GM23248 (cell line): ENCODE data around the gene PHLDB2. TPM values are rescaled to one million over a fixed set of nuclear protein-coding genes. Genes with fewer than 3 reads are reported as not detected.

Source experiments
- DNase-seq: peaks from one replicate; pipeline ENCODE4 v3.0.0-alpha.2; 2015
- H2AFZ ChIP-seq: fragments of 200-600 bp; sonication (generic); 2 replicates; pipeline ENCODE4 v1.6.1; 2016; ENCODE audit warnings: antibody characterized with exemption
- H3F3A ChIP-seq: fragments of 200-600 bp; sonication (generic); 2 replicates; pipeline ENCODE4 v1.6.1; 2016; ENCODE audit warnings: mild to moderate bottlenecking, antibody characterized with exemption, mixed run types; ENCODE audit not compliant: insufficient read depth
- H3K27ac ChIP-seq: fragments of 200-600 bp; sonication (generic); 2 replicates; pipeline ENCODE4 v1.5.1; 2016; ENCODE audit warnings: mild to moderate bottlenecking
- H3K27me3 ChIP-seq: fragments of 200-600 bp; sonication (generic); replicated peaks from 2 replicates; pipeline ENCODE4 v1.6.1; 2016; ENCODE audit warnings: mild to moderate bottlenecking; ENCODE audit not compliant: insufficient read depth
- H3K36me3 ChIP-seq: fragments of 200-600 bp; sonication (generic); 2 replicates; pipeline ENCODE4 v1.6.1; 2016; ENCODE audit warnings: low read depth, mild to moderate bottlenecking
- H3K4me1 ChIP-seq: fragments of 200-600 bp; sonication (generic); 2 replicates; pipeline ENCODE4 v1.6.1; 2016; ENCODE audit warnings: mild to moderate bottlenecking; ENCODE audit not compliant: insufficient read depth
- H3K4me2 ChIP-seq: fragments of 200-600 bp; sonication (generic); one replicate; pipeline ENCODE4 v1.6.1; 2016; ENCODE audit warnings: mild to moderate bottlenecking; ENCODE audit not compliant: unreplicated experiment
- H3K4me3 ChIP-seq: fragments of 200-600 bp; sonication (generic); 2 replicates; pipeline ENCODE4 v1.5.1; 2016; ENCODE audit warnings: mild to moderate bottlenecking
- H3K79me2 ChIP-seq: fragments of 200-600 bp; sonication (generic); 2 replicates; pipeline ENCODE4 v1.6.1; 2016; ENCODE audit warnings: mild to moderate bottlenecking; ENCODE audit not compliant: insufficient read depth
- H3K9ac ChIP-seq: fragments of 200-600 bp; sonication (generic); 2 replicates; pipeline ENCODE4 v1.6.1; 2016; ENCODE audit warnings: mild to moderate bottlenecking
- H3K9me2 ChIP-seq: fragments of 200-600 bp; sonication (generic); 2 replicates; pipeline ENCODE4 v1.6.1; 2016; ENCODE audit warnings: mixed run types, mild to moderate bottlenecking, moderate library complexity; ENCODE audit not compliant: insufficient read depth
- H3K9me3 ChIP-seq: fragments of 200-600 bp; sonication (generic); one replicate; pipeline ENCODE4 v1.6.1; 2017; ENCODE audit warnings: low read depth
- H4K20me1 ChIP-seq: fragments of 200-600 bp; sonication (generic); 2 replicates; pipeline ENCODE4 v1.6.0; 2016; ENCODE audit not compliant: insufficient read depth
- EZH2 ChIP-seq: fragments of 200-600 bp; sonication (generic); IDR thresholded peaks from 2 replicates; pipeline ENCODE4 v1.6.1; 2018; ENCODE audit warnings: antibody characterized with exemption, mild to moderate bottlenecking; ENCODE audit not compliant: insufficient read depth, poor library complexity, severe bottlenecking
- EZH2phosphoT487 ChIP-seq: fragments of 200-600 bp; sonication (generic); IDR thresholded peaks from 2 replicates; pipeline ENCODE4 v1.6.1; 2018; ENCODE audit warnings: antibody characterized with exemption, moderate library complexity, mild to moderate bottlenecking, low read depth; ENCODE audit not compliant: insufficient read depth
- WGBS, 2 experiments: methylation state at CpG; one replicate each; pipeline ENCODE4 v1.1.6; 2015 to 2017; ENCODE audit warnings: low lambda C conversion rate in 2 of 2, low coverage in 1 of 2; ENCODE audit errors: missing lambda C conversion rate in 2 of 2; 5-methylcytosine and 5-hydroxymethylcytosine counted together
- in situ Hi-C: fragments of 300-500 bp; cut with MboI; formaldehyde crosslinking; loops from 2 replicates; pipeline ENCODE4 v1.15.0; 2020
- polyA plus RNA-seq: library from polyadenylated mRNA; unstranded; fragments of >200 nt; fragmentation: Nextera tagmentation; extraction: Ambion mirVana; gene quantifications from 2 replicates; pipeline ENCODE4 v1.2.1, GENCODE V29; 2016
- total RNA-seq: library from RNA; depleted of rRNA; stranded (reverse); fragments of >200 nt; shearing (Covaris generic); gene quantifications from 2 replicates; pipeline ENCODE4 v1.2.3, GENCODE V29; 2014

The PHLDB2 gene
- total and polyA plus RNA-seq, 2 experiments from 2014 or later: 55.6 to 60.6 TPM

- H4K20me1 ChIP-seq: no peaks in the 10 kb centered on the region
- 73 to 79% methylated on average over 2 of the region's 2 CpGs for WGBS, 2 experiments
- no peaks in the 10 kb centered on the region for H3K9me2 ChIP-seq
- in situ Hi-C loops: no loop called here
- no peaks in the 10 kb centered on the region for H3K79me2 ChIP-seq
- no peaks in the 10 kb centered on the region for H3K9me3 ChIP-seq
- H3F3A ChIP-seq: peaks cover 34% of the 10 kb centered on the region
- no peaks in the 10 kb centered on the region for H3K27me3 ChIP-seq
- peaks cover 42% of the 10 kb centered on the region for H3K4me1 ChIP-seq
- H2AFZ ChIP-seq: no peak overlapping the region
- H3K4me3 ChIP-seq: no peak overlapping the region
- TF ChIP-seq EZH2 (no peak), EZH2phosphoT487 (no peak)
- no peak for DNase-seq
- H3K4me2 ChIP-seq: no peak overlapping the region
- H3K36me3 ChIP-seq: no peaks in the 10 kb centered on the region
- H3K9ac ChIP-seq: no peak overlapping the region
- no peak overlapping the region for H3K27ac ChIP-seq
These were observed 145.1 kb downstream of the PHLDB2 start for GRCh38 chr3:112004187-112004586.

DNA sequence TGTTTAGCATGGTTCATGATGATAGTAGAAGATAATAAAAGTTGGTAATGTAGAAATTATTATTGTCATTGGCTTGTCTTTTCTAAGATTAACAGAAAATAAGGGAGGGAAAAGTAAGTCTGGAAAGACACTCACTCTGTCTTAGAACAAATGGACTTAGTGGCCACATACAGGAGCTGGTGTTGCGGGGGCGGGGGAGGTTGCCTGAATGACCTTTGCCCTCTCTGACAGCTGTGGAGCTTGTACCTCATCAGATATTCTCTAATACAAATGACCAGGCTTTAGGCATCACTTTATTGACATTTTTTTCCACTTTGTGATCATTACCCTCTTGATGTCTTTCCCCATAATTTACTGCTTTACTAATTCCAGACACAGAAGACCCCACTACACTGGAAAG lies 145.6 kb downstream of the PHLDB2 start:
- no peak overlapping the region for H3K4me2 ChIP-seq
- H3K9me3 ChIP-seq: no peaks in the 10 kb centered on the region
- H3F3A ChIP-seq: peaks cover 34% of the 10 kb centered on the region
- WGBS, 2 experiments: 72 to 79% methylated on average over 2 of the region's 2 CpGs
- no peaks in the 10 kb centered on the region for H3K36me3 ChIP-seq
- H2AFZ ChIP-seq: no peak overlapping the region
- no peaks in the 10 kb centered on the region for H4K20me1 ChIP-seq
- in situ Hi-C loops: no loop called here
- peaks cover 42% of the 10 kb centered on the region for H3K4me1 ChIP-seq
- TF ChIP-seq EZH2: no peak
- no peak for TF ChIP-seq EZH2phosphoT487
- no peak overlapping the region for H3K4me3 ChIP-seq
- no peak overlapping the region for H3K9ac ChIP-seq
- no peak for DNase-seq
- no peaks in the 10 kb centered on the region for H3K27me3 ChIP-seq
- H3K79me2 ChIP-seq: no peaks in the 10 kb centered on the region
- H3K9me2 ChIP-seq: no peaks in the 10 kb centered on the region
- H3K27ac ChIP-seq: no peak overlapping the region

DNA sequence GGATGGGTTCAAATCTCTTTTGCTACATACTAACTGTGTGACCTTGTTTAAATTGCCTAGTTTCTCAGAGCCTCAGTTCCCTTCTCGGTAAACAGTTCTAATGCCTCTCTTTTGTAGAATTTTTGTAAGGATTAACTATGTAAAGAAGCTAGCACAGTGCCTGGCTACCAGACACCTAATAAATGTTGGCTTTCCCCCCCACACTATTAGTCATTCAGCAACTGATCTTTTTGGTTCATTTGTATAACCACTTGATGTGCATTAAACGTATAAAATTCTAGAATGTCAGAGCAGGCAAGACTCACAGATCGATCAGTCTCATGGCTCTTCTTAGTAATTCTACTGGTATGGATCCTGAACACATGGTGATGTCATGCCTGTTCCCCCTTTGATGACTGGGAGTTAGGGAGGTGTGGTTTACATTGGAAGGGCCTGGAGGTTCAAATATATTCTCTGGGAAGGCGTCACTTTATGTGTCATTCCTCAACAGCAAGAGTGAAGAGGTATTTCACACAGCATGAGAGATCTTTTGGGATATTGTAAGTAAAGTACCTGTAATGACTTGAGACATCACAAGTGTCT lies 146.1 kb downstream of the PHLDB2 start:
- H3K4me3 ChIP-seq: no peak overlapping the region
- H3K4me1 ChIP-seq: peaks cover 42% of the 10 kb centered on the region
- no peaks in the 10 kb centered on the region for H3K9me2 ChIP-seq
- H3K36me3 ChIP-seq: no peaks in the 10 kb centered on the region
- H3K27me3 ChIP-seq: no peaks in the 10 kb centered on the region
- no peaks in the 10 kb centered on the region for H3K79me2 ChIP-seq
- DNase-seq: peak; percentile 58
- H2AFZ ChIP-seq: no peak overlapping the region
- 33 to 36% methylated on average over 4 of the region's 4 CpGs for WGBS, 2 experiments
- H3K9me3 ChIP-seq: no peaks in the 10 kb centered on the region
- no peak overlapping the region; the same call in 1 of the 2 replicates for H3K27ac ChIP-seq
- H3F3A ChIP-seq: peaks cover 34% of the 10 kb centered on the region
- in situ Hi-C loops: no loop called here
- no peak overlapping the region for H3K4me2 ChIP-seq
- TF ChIP-seq EZH2phosphoT487 (no peak), EZH2 (no peak)
- H3K9ac ChIP-seq: no peak overlapping the region
- H4K20me1 ChIP-seq: no peaks in the 10 kb centered on the region

DNA sequence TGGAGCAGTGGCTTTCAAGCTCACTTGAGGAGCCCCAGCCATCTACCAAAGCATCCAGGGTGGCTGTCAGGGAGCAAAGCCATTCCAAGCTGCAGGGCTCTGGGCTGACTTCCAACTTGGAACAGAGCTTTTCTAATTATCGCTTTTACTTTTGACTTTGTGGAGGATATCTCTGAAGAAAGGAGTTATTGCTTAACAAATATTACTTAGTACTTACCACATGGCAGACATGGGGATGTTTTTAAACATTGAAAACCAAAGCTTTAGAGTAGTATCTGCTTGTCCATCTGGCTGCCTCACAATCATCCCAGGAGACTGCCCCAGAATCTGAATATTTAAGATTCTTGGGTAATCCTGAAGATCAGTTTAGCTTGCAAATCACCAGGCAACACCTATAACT lies 148.6 kb downstream of the PHLDB2 start:
- H3K27ac ChIP-seq: peak overlapping the region; percentile 1; the same call in 1 of the 2 replicates
- no peaks in the 10 kb centered on the region for H3K9me2 ChIP-seq
- TF ChIP-seq EZH2 (no peak), EZH2phosphoT487 (no peak)
- H3K9ac ChIP-seq: no peak overlapping the region
- no peak overlapping the region for H3K4me3 ChIP-seq
- H3K9me3 ChIP-seq: no peaks in the 10 kb centered on the region
- H2AFZ ChIP-seq: no peak overlapping the region
- no peaks in the 10 kb centered on the region for H4K20me1 ChIP-seq
- no peaks in the 10 kb centered on the region for H3K79me2 ChIP-seq
- H3K27me3 ChIP-seq: no peaks in the 10 kb centered on the region
- DNase-seq: peak; percentile 50
- in situ Hi-C loops: no loop called here
- H3F3A ChIP-seq: peaks cover 23% of the 10 kb centered on the region
- H3K36me3 ChIP-seq: no peaks in the 10 kb centered on the region
- peaks cover 27% of the 10 kb centered on the region for H3K4me1 ChIP-seq
- WGBS, 2 experiments: 0 to 7% methylated on average over 1 of the region's 1 CpG
- no peak overlapping the region for H3K4me2 ChIP-seq
